ENCODE data around the gene GMCL2.
A peak's percentile ranks its signal among the peaks of the same experiment; 100 is the strongest.

The GMCL2 gene

DNA sequence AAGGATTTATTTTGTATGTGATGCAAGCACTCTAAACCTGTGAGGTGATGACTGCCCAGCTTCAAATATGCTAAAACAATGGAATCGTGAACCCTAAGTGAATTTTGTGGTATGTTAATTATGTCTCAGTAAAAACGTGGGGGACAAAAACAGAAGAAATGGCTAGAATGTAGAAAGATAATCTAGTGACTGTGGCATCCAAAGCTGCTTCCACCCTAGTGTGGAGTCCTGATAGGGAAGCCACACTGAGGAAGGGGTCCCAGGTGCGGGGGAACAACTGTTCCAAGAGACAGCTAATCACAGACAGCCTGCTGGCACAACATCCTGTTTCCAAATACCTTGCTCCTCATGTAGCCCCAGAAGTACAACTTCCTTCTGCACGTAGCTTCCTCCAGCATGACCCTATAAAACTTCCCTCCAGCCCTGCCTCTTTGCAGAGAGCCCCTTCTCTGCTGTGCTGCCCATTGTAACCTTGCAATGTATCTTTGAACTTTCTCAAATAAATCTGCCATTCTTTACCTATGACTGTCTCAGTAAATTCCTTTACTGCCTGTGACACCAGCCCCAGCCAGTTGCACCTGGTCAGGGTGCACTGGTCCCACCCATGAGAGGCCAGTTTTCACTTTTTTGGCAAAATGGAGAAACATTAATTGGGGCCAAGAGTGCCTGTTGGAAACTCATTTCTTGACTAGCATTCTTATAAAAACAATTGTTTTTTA lies 4.9 kb downstream of the GMCL2 start:
- DNase-seq (ENCODE audit: low read depth): no peak

DNA sequence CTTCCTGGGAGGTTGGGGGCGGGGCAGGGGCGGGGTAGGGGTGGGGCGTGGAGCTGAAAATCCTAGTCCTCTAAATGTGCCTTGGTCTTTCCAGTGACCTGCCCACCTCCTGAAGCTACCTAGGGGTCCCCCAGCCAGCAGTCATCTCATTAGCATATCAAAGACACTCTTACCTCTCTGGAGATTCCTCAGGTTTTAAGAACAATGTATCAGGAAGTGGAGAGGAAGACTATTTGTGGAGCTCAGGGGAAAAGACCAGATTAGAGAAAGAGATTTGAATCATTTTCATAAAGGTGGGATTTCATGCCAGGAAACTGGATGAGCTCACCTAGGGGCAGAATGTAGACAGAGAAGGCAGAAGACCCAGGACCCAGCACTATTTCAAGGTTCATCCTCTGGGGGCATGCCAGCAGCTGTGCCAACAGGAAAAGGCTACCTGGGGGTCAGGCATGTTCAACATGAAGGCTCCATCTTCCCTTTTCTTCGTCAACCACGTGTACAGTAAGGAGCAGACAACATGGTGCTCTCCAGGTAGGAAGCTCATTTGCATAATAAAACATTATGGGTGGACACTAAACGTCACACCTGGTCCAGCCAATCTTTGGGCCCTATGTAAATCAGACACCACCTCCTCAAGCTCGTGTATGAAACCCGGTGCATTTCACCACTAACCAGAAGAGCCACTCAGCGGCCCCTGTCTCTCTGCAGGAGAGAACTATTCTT lies 6.9 kb downstream of the GMCL2 start:
- DNase-seq (ENCODE audit: low read depth): no peak

DNA sequence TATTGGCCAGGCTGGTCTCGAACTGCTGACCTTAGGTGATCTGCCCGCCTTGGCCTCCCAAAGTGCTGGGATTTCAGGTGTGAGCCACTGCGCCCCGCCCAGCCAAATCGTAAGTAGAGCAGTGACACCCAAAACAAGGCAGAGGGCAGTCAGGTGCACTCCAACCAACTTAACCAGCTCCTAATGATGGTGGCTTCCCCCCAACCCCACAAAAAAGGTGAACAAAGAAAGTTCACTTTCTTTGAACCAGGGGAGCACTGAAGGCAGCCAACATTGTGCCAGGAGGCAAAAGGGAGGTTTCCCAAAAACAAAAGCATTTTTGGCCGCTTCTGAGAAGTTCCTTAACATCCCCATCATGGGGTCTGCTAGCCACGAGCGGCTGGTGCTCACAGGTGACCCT lies 9.6 kb downstream of the GMCL2 start:
- no peak for DNase-seq (ENCODE audit: low read depth)

DNA sequence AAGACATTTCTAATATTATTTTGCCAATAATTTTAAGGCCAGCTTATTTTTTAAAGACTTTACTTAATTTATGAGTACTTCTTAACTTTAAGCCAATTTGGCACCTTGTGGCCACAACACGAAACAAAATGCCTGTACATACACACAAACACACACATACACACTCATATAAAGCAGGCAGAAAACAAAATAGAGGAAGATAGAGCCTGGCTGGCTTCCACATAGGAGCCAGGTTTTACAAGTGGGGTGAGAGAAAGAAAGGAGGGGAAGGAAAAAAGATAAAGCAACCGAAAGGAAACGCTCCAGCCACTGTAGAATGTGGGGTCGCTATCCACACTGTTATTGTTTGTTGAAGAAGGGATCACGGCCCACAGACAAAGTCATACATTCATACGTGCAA lies 10.4 kb downstream of the GMCL2 start:
- DNase-seq (ENCODE audit: low read depth): no peak

DNA sequence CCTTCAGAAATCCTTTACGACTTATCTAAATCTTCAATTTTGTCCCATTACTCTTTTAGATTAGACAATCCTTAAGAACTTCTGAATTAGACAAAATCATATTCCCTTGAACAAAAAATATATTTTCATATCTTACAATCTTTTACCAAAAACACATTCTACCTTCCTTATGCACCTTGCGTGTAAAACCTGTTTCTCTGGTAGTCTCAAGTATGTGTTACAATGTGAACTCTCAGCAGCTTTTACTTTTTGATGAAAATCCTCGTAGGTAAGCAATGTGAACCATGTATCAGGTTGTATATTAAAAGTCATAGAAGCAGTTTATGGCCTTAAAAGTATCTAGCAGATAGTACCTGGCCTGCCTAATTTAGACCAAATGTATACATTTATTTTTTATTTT lies 12.7 kb downstream of the GMCL2 start:
- DNase-seq (ENCODE audit: low read depth): no peak

DNA sequence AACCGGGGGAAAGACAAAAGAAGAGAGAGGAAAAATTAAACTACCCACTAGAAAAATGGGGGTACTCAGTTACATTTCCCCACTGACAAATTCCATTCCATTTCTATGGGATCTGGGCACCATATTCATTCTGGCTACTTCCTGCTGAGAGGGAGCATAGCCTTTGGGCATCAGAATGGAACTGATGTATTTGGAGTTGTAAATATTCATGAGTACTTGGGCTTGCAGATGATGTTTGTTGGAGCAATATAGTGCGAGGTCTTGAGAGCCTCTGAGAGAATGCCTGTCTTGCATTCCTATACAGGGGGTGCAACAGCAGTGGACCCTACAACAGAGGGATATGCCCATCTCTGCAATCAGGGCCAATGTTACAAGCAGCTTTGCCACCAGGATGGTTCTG lies 16.7 kb downstream of the GMCL2 start:
- DNase-seq (ENCODE audit: low read depth): no peak

DNA sequence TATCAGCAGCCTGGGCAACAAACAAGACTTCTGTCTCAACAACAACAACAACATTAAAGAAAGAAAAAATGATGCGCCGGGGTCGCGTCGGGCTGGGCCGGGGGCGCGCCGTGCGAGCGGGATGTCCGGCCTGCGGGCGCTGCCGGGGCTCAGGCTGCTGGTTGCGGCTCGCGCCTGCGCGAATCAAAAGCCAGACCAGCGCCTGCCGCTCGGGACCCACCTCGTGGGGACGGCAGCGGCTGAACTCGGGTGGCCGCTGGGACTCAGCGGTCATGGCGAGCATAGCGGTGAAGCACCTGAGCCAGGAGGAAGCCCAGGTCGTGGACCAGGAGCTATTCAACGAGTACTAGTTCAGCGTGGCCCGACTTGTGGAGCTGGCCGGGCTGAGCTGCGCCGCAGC lies 21.6 kb downstream of the GMCL2 start:
- no peak for DNase-seq (ENCODE audit: low read depth)

DNA sequence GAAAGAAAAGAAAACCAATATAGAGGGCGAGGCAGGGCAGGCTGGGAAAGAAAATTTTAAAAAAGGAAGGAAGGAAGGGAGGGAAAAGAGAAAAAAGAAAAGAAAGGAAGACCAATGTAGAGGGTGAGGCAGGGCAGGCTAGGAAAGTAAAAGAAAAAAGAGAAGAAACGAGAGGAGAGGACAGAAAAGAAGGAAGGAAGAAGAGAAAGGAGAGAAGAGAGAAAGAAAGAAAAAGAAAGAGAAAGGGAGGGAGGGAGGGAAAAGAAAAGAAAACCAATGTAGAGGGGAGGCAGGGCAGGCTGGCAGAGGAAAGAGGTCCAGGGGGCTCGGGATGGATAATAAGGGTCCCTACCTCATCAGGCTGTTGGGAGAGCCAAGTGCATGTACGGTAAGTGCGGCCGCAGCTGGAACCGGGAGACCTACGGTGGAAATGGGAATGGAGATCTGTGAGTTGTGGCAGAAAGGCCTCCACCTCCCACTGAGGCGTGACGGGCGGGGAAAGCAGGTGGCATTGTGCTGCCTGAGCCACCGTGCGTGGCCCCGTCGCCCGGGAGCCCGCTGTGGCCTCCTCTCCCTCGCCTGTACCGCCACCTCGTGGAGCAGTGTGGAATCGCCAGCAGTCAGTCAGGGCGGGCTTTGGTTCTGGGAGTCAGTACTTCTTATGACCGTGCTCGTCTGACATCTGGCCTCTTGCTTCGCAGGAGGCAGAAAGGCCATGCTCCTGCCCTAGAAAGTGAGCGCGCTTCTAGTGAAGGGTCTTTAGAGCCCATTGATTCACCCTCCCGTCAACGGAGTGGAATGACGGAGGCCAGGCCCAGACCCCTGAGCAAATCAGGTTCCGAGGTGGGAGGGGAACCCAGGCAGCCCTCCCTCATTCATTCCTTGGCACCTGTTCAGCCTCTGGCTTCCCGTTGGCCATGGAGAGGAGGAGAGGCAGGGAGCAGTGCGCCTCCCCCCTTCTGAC lies 23.1 kb downstream of the GMCL2 start:
- DNase-seq (ENCODE audit: low read depth): no peak

DNA sequence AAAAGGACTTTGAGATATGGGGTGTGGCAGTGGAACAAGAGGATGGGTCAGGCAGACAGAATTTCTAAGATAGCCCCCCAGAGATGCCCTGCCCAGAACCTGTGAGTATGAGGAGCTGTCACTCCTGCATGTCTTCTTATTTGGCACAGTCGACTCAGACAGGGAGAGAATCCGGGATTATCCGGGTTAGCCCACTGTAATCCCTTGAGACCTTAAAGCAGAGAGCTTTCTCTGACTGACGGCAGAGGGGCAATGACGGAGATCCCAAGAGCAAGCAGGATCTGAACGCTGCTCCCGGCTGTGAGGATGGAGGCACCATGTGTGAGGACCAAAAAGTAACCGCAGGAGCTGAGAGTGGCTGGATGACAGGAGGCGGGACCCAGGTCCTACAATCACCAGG lies 24.7 kb downstream of the GMCL2 start:
- no peak for DNase-seq (ENCODE audit: low read depth)

DNA sequence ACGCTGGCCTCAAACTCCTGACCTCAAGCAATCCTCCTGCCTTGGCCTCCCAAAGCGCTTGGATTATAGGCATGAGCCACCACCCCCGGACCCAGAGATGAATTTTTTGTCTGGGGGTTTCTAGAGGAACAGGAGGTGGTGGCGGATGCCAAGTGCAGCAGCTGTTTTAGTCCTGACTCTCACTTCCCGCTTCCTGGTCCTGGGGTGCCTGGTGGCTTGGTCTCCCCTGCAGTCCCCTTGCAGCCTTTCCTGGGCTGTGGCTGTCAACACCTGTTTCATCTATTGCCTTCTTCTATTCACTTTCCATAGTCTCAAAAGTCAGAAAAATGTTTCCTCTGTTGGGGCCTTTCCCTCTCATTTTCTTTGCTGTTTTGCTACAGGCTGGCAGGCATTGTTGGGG lies 27.0 kb downstream of the GMCL2 start:
- no peak for DNase-seq (ENCODE audit: low read depth)

DNA sequence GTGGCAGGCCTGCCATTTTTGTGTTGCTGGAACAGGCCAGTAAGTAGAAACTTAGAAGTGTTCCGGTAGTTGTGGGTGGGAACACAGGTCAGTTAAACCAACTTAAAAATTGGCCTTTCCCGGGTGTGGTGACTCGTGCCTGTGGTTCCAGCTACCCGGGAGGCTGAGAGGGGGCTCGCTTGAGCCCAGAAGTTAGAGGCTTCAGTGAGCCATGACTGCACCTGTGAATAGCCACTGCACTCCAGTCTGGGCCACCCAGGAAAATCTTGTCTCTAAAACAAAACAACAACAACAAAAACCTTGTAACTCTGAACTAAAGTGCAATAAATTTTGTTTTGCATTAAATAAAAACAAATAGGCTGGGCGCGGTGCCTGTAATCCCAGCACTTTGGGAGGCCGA lies 32.1 kb downstream of the GMCL2 start:
- no peak for DNase-seq (ENCODE audit: low read depth)

DNA sequence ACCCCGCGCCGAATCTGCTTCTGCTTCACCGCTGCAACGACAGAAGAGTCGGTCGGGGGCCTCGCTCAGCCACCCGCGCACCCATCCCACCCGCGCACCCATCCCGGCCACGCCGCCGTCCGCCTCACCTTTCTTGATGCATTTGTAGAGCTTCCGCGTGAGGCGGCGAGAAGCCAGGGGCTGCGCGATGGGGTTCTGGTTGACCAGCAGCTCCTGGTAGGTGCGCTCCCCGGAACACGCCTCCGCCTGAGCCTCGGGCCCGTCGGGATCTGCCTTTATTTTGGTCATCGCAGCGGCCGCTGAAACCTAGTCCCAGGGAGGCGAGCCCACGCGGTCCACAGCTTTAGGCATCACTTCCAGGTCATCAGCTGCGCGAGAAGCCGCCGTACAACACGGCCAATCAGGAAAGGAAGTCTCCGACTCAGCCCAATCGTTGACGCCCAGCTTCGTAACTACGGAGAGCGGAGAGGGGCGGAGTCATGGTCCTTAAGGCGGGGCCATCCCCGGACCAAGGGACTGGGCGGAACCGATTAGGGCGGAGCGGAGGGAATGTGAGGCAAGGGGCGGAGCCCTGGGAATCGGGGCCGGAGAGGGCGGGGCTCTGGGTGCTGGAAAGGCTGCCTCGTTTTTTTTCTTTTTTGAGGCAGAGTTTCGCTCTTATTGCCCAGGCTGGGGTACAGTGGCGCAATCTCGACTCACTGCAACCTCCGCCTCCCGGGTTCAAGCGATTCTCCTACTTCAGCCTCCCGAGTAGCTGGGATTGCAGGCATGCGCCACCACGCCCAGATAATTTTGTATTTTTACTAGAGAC lies 33.4 kb downstream of the GMCL2 start, which contains the start of gene NHP2:
TSS of gene NHP2 (minus strand) at position 356 of the 811 bp plus-strand sequence. CDS start at position 288, 68 bp downstream.
- peak; percentile 94 for DNase-seq (ENCODE audit: low read depth)

DNA sequence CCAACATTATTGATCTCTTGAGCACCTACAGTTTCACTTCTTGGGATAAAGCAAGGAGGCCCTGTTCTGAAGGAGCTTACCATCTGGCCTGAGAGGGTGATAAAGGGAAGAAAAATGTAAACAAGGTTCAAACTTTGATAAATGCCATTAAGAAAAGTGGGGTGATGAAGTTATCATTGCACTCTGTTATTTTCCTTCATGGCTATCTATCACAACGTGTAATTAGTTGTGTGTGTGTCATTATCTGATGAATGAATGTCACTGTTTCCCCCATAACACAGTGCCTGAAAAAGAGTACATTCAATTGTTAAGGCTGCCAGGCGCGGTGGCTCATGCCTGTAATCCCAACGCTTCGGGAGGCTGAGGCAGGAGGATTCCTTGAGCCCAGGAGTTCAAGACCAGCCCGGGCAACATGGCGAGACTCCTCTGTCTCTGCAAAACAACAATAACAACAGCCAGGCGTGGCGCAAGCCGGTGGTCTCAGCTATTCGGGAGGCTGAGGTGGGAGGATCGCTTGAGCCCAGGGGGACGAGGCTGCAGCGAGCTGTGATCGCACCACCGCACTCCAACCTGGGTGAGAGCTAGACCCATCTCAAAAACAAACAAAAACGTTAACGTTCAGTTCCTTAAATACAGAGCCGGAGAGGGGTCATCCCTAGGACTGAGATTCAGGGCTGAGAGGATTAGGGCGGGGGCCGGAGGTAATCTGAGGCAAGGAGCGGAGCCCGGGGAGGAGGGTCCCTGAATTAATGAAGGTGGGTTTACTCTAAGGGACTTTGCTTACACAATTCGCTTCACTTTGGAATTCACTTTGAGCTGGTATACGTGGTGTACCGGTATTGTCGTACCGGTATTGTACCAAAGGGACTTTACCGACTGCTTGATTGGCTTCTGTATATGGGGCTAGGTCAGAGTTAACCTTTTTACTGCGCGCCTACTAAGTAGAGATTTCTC lies 34.4 kb downstream of the GMCL2 start:
- DNase-seq (ENCODE audit: low read depth): no peak

DNA sequence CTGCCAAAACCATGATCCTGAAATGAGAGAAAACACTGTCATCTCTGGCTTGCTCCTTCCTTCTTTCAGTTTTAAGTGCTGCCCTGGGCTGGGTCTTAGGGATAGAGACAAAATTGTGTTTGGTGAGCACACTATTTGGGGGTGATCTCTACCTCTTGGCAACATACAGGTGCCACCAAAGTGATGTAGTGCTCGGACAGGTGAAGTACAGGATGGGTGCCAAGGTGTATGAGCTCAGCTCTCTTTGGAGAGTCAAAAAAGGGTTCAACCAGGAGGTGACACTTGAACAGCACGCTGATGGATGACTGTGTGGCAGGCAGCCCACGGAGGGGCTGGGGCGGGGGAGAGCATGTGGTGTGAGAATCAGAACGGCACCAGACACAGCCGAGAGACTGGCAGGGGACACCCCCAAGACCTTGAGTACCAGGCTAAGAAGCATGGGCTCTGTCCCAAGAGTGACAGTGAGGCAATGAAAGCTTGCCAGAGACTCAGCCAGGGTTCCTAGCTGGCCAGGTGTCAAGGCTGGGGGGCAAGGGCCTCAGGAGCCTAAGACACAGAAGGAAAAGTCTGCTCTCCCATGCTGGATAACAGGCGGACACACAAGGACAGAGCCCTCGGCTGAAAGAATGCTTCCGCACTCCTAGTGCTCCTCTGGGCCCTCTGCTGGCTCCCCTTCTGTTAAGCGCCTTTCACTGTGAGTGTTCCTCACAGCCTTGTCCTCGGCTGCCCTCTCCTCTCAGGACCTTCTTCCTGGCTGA lies 36.0 kb downstream of the GMCL2 start:
- no peak for DNase-seq (ENCODE audit: low read depth)

DNA sequence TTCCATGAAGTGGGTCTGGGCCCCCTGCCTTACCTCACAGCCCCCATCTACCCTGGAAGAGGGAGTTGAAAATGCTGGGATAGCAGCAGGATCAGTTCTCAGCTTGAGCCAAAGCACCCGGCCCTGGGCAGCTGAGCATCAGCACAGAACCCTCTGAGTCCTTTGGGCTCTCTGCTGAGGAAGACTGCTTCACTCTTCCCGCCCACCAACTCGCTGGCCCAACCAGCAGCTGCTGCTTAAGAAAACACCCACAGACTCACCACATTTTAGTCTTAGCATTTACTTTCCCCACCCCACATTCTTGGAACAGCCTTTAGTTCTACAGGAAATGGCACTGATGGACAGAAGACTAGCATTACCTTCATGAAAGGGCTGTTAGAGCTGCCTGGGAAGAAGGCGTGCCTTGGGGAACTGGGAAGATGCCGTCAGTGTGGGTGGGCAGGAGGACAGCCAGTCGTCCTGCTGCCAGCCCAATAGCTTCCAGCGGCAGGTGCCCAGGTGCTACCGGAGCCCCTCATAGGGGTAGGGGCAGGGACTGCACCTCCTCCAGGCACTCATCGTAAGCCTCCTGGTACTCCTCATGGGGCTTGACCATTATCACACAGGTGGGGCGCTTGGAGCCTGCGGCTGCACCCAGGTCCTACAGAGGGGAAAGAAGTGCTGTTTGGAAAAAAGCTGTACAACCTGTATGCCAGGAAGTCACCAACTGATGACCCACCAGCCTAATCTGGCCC lies 37.8 kb downstream of the GMCL2 start:
- DNase-seq (ENCODE audit: low read depth): no peak

DNA sequence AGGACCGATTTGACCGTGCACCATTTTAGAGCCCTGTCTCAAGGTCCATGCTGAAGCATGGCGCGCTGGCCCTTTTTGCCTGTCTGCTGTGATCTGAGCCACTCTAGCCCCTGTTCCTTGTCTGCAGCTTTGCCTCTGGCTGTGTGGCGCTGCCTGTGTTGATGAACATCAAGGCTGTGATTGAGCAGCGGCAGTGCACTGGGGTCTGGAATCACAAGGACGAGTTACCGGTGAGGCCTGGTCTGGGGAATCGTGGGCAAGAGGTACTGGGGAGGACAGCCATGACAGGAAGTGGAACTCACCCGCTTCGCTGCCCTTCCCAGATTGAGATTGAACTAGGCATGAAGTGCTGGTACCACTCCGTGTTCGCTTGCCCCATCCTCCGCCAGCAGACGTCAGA lies 39.8 kb downstream of the GMCL2 start:
- DNase-seq (ENCODE audit: low read depth): no peak

DNA sequence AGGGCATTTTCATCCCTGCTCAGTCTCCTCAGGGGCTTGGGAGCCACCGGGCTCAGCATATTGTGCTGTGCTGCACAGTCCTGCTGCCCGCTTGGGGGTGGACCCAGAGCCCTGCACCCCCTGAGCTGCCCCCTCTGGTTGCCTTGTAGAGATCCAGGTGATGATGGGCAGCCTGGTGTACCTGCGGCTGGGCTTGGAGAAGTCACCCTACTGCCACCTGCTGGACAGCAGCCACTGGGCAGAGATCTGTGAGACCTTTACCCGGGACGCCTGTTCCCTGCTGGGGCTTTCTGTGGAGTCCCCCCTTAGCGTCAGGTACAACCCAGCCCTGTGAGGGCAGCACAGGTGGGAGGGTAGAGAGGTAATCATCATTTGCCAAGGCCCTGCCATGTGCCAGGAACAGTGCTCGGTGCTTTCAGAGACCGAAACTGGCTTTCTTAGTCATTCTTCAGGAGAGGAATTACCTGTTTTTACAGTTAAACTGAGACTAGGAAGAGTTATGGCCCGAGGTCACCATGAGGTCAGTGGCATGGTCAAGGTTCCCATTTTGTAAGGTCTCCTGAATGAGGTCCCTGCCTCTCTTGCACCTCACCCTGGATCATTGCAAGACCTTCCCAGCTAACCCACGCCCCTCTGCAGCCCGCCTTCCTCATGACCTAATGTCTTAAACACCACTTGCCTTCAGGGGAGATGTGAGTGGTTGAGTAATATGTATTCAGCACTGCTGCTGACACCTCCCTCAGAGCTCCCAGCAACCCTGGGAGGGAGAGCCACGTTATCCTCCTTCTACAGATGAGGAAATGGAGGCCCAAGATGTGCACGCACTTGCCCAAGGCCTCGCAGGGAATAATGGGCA lies 41.0 kb downstream of the GMCL2 start:
- DNase-seq (ENCODE audit: low read depth): no peak

DNA sequence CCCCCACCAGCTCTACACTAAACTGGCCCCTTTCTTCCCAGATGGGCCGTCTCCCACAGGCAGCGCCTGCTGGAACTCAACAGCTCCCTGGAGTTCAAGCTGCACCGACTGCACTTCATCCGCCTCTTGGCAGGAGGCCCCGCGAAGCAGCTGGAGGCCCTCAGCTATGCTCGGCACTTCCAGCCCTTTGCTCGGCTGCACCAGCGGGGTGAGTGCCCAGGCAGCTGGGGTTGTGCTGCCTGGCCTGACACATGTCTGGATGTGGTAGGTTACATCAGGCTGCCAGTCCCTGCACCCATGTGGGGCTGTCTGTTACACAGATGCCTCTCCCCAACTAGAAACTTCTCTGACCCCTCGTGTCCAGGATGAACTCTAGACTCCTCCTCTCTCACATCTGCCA lies 43.3 kb downstream of the GMCL2 start:
- DNase-seq (ENCODE audit: low read depth): no peak
